Caco-2 (cell line): ENCODE results near the gene TMEM131. TPM values are rescaled to one million over a fixed set of nuclear protein-coding genes. Genes with fewer than 3 reads are reported as not detected.
A peak's percentile ranks its signal among the peaks of the same experiment; 100 is the strongest.

Source experiments
- BruUV-seq: library from RNA; stranded (reverse); fragments of 400-500 nt; replicated peaks from 2 replicates; lab custom pipeline; 2021; lab: Mats Ljungman, UMichigan
- CTCF ChIA-PET: fragments of 300-600 bp; sonication (Branson Sonifier 250); formaldehyde crosslinking; loops from one replicate; lab custom pipeline; 2022; ENCODE audit warnings: antibody characterized with exemption; lab: Charles Lee
- POLR2A ChIA-PET: fragments of 300-600 bp; sonication (Branson Sonifier 250); formaldehyde crosslinking; loops from one replicate; lab custom pipeline; 2022; ENCODE audit warnings: antibody characterized with exemption; lab: Charles Lee
- DNase-seq, 2 experiments: peaks; one replicate each; pipeline versions ENCODE4 v3.0.0 to v3.0.0-alpha.2; 2020 to 2022
- H3K27me3 ChIP-seq: replicated peaks from 2 replicates; pipeline ENCODE4 v1.6.0; 2011; ENCODE audit warnings: low read length; ENCODE audit not compliant: control insufficient read depth, insufficient read depth
- H3K36me3 ChIP-seq: 2 replicates; pipeline ENCODE4 v1.5.1; 2011; ENCODE audit warnings: low read length; ENCODE audit not compliant: control insufficient read depth, insufficient read depth
- H3K4me1 ChIP-seq: fragments of 250-450 bp; sonication (Bioruptor Pico); 2 replicates; pipeline ENCODE4 v1.5.1; 2020; ENCODE audit warnings: mild to moderate bottlenecking
- H3K4me3 ChIP-seq: 2 replicates; pipeline ENCODE4 v1.5.1; 2011; ENCODE audit warnings: low read depth, mild to moderate bottlenecking, control low read depth, low read length
- H3K9me3 ChIP-seq: fragments of 250-450 bp; sonication (Bioruptor Pico); 2 replicates; pipeline ENCODE4 v1.5.1; 2020; ENCODE audit warnings: mild to moderate bottlenecking, moderate library complexity
- H3K27ac Mint-ChIP-seq: one replicate; pipeline ENCODE4 v1.8.0; 2022; ENCODE audit warnings: mixed read lengths; ENCODE audit not compliant: unreplicated experiment
- H3K27me3 Mint-ChIP-seq: one replicate; pipeline ENCODE4 v1.8.0; 2022; ENCODE audit warnings: mixed read lengths; ENCODE audit not compliant: insufficient read depth, unreplicated experiment
- H3K36me3 Mint-ChIP-seq: one replicate; pipeline ENCODE4 v1.8.0; 2022; ENCODE audit warnings: mild to moderate bottlenecking, mixed read lengths; ENCODE audit not compliant: insufficient read depth, unreplicated experiment
- H3K4me1 Mint-ChIP-seq: one replicate; pipeline ENCODE4 v1.8.0; 2022; ENCODE audit warnings: low read depth, mixed read lengths; ENCODE audit not compliant: unreplicated experiment
- H3K4me3 Mint-ChIP-seq: one replicate; pipeline ENCODE4 v1.8.0; 2022; ENCODE audit warnings: mild to moderate bottlenecking, moderate library complexity, mixed read lengths; ENCODE audit not compliant: unreplicated experiment
- H3K9me3 Mint-ChIP-seq: one replicate; pipeline ENCODE4 v1.8.0; 2022; ENCODE audit warnings: mixed read lengths; ENCODE audit not compliant: unreplicated experiment
- intact Hi-C: fragments of 100-400 bp; cut with micrococcal nuclease; formaldehyde crosslinking; loops from one replicate; pipeline ENCODE4 v1.10.0; 2022; ENCODE audit not compliant: unreplicated experiment
- total RNA-seq: library from RNA; stranded (reverse); gene quantifications from 2 replicates; pipeline ENCODE4 v1.2.3, GENCODE V29; 2022
- TF ChIP-seq, protein P1 (sequence below), 2 experiments: fragments of 200-600 bp in 1 of 2; IDR thresholded peaks; 1 replicate in 1 of 2; 2 replicates in 1 of 2; pipeline versions ENCODE4 v1.5.1 to v1.8.0; 2011 to 2022; ENCODE audit warnings: antibody characterized with exemption in 1 of 2, control low read depth in 1 of 2, inconsistent platforms in 1 of 2, low read depth in 1 of 2, low read length in 1 of 2, mild to moderate bottlenecking in 1 of 2, moderate library complexity in 1 of 2; ENCODE audit not compliant: insufficient read depth in 1 of 2, severe bottlenecking in 1 of 2, unreplicated experiment in 1 of 2

The TMEM131 gene
- total RNA-seq, 1 experiment from 2014 or later: 36.3 TPM

DNA sequence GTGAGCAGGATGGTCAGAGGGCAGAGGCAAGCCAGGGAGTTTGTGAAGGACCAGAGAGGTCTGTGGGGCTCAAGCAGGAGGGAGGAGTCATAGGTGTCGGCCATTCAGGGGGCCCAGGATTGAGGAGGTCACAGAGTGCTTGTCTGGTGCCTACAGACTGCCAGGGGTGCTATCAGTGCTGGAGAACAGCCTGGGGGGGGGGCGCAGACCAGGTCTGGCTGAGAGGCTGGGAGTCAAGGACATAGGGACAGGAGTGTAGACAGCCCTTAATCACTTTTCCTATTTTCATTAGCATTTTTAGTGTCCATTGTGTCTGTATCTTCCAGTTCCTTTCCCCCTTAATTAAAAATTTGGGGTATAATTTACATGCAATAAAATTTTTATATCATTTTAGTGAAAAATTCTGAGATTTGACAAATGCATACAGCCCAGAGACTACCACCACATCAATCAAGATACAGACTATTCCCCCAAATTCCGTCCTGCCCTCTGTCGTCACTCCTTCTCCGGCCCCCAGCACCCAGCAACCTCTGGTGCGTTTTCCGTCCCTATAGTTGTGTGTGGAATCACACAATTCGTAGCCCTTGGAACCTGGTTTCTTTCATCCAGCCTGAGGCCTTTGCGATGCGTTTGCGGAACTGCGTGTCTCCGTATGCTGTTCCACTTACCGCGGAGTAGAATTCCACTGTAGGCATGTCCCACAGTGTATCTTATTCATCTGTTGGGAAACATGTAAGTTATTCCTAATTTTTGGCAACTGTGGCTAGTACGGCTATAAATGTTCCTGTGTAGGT, 276.2 kb downstream of the TMEM131 start:
- intact Hi-C loops: no loop called here
- Mint-ChIP-seq H3K9me3 (no peaks in the 10 kb centered on the region), H3K27ac (no peak overlapping the region), H3K4me1 (peaks cover 7% of the 10 kb centered on the region), H3K27me3 (no peaks in the 10 kb centered on the region), H3K36me3 (no peaks in the 10 kb centered on the region), H3K4me3 (no peak overlapping the region)
- TF ChIP-seq, protein P1, sequence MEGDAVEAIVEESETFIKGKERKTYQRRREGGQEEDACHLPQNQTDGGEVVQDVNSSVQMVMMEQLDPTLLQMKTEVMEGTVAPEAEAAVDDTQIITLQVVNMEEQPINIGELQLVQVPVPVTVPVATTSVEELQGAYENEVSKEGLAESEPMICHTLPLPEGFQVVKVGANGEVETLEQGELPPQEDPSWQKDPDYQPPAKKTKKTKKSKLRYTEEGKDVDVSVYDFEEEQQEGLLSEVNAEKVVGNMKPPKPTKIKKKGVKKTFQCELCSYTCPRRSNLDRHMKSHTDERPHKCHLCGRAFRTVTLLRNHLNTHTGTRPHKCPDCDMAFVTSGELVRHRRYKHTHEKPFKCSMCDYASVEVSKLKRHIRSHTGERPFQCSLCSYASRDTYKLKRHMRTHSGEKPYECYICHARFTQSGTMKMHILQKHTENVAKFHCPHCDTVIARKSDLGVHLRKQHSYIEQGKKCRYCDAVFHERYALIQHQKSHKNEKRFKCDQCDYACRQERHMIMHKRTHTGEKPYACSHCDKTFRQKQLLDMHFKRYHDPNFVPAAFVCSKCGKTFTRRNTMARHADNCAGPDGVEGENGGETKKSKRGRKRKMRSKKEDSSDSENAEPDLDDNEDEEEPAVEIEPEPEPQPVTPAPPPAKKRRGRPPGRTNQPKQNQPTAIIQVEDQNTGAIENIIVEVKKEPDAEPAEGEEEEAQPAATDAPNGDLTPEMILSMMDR (IDR thresholded peaks at IDR 0.05; ENCODE audit: insufficient read depth in 1 of 2, low read depth in 1 of 2, low read length in 1 of 2, severe bottlenecking in 1 of 2, unreplicated experiment in 1 of 2): no peak
- H3K4me1 ChIP-seq: peaks cover 8% of the 10 kb centered on the region
- no peaks in the 10 kb centered on the region for H3K9me3 ChIP-seq
- BruUV-seq: no TSS peak
- no peak overlapping the region for H3K4me3 ChIP-seq
- H3K36me3 ChIP-seq: no peaks in the 10 kb centered on the region
- ChIA-PET POLR2A (no interaction called here), CTCF (no interaction called here)
- DNase-seq: no peak
- no peaks in the 10 kb centered on the region for H3K27me3 ChIP-seq

- BruUV-seq: no TSS peak
- Histone ChIP-seq H3K36me3 (no peaks in the 10 kb centered on the region), H3K4me1 (peaks cover 8% of the 10 kb centered on the region), H3K9me3 (no peaks in the 10 kb centered on the region), H3K27me3 (no peaks in the 10 kb centered on the region), H3K4me3 (no peak overlapping the region)
- H3K4me1 Mint-ChIP-seq: peaks cover 7% of the 10 kb centered on the region
- ChIA-PET POLR2A (no interaction called here), CTCF (no interaction called here)
- H3K27ac Mint-ChIP-seq: no peak overlapping the region
- DNase-seq: no peak
- TF ChIP-seq, protein P1 (IDR thresholded peaks at IDR 0.05; ENCODE audit: insufficient read depth in 1 of 2, low read depth in 1 of 2, low read length in 1 of 2, severe bottlenecking in 1 of 2, unreplicated experiment in 1 of 2): no peak
- intact Hi-C loops: no loop called here
- no peaks in the 10 kb centered on the region for H3K36me3 Mint-ChIP-seq
- no peaks in the 10 kb centered on the region for H3K27me3 Mint-ChIP-seq
- no peaks in the 10 kb centered on the region for H3K9me3 Mint-ChIP-seq
- no peak overlapping the region for H3K4me3 Mint-ChIP-seq
Measured at GRCh38 chr2:97718942-97719341, 276.8 kb downstream of the TMEM131 start.

DNA sequence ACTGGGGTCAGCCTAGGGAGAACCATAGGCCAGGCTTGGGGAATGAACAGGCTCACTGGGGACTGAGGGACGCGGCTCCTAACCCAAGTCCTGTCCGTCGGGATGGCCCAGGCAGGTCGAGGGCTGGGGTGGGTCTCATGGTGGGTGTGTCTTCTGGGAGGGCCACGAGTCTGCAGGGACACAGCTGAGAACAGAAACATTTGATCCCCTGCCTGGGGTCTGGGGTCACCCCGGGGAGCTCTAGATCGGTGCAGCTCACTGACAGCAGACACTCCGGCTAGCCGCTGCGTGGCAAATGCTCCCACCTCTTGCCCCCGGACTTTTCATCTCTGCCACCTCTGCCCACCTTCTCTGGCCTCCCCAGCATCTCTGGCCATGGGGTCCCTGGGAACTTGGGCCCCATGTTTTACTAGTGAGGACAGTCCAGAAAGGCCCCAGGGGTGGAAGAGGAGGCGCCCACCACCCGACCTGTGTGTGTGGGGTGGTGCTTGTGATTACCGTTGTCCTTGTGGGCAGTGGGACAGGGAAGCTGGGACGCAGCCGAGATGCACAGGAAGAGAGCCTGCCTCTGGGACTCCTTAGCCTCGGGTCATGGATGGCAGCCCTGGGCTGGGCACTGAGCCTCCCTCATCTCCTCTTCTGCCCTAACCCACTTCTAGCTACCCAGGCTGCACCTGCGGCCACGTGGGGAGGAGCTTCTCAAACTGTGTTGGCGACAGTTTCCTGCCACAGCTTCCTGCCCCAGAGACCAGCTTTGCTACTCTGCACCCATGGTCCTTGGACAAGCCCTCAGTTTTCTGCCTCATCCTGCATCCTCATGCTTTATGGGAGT, 277.5 kb downstream of the TMEM131 start:
- BruUV-seq: no TSS peak
- peak in 1 of 2 experiments; percentile 19 for DNase-seq
- Mint-ChIP-seq H3K36me3 (no peaks in the 10 kb centered on the region), H3K4me1 (peaks cover 7% of the 10 kb centered on the region), H3K27ac (no peak overlapping the region), H3K27me3 (no peaks in the 10 kb centered on the region), H3K9me3 (no peaks in the 10 kb centered on the region), H3K4me3 (no peak overlapping the region)
- no peaks in the 10 kb centered on the region for H3K27me3 ChIP-seq
- intact Hi-C loops: no loop called here
- H3K36me3 ChIP-seq: no peaks in the 10 kb centered on the region
- ChIA-PET CTCF (no interaction called here), POLR2A (no interaction called here)
- peaks cover 10% of the 10 kb centered on the region for H3K4me1 ChIP-seq
- TF ChIP-seq, protein P1 (IDR thresholded peaks at IDR 0.05; ENCODE audit: insufficient read depth in 1 of 2, low read depth in 1 of 2, low read length in 1 of 2, severe bottlenecking in 1 of 2, unreplicated experiment in 1 of 2): no peak
- H3K4me3 ChIP-seq: no peak overlapping the region
- H3K9me3 ChIP-seq: no peaks in the 10 kb centered on the region
